ENCODE measurements around the gene TES. TPM values are rescaled to one million over a fixed set of nuclear protein-coding genes. Genes with fewer than 3 reads are reported as not detected.
A peak's percentile ranks its signal among the peaks of the same experiment; 100 is the strongest.

TES gene
- total RNA-seq, 4 donors from 2014 or later, result 115 to 189 (median 146) TPM

GRCh38 chr7:116209561-116210070 is 723 bp upstream of the TES start:
- DNase-seq, result peak in 1 of 2 donors; percentile 13
- Histone ChIP-seq H3K4me3 (no peak overlapping the region), H3K27me3 (no peaks in the 10 kb centered on the region), H3K4me1 (no peaks in the 10 kb centered on the region), H3K36me3 (no peaks in the 10 kb centered on the region), H3K9me3 (no peaks in the 10 kb centered on the region), H3K27ac (peak overlapping the region; percentile 89 to 98)
- TF ChIP-seq, protein P1, sequence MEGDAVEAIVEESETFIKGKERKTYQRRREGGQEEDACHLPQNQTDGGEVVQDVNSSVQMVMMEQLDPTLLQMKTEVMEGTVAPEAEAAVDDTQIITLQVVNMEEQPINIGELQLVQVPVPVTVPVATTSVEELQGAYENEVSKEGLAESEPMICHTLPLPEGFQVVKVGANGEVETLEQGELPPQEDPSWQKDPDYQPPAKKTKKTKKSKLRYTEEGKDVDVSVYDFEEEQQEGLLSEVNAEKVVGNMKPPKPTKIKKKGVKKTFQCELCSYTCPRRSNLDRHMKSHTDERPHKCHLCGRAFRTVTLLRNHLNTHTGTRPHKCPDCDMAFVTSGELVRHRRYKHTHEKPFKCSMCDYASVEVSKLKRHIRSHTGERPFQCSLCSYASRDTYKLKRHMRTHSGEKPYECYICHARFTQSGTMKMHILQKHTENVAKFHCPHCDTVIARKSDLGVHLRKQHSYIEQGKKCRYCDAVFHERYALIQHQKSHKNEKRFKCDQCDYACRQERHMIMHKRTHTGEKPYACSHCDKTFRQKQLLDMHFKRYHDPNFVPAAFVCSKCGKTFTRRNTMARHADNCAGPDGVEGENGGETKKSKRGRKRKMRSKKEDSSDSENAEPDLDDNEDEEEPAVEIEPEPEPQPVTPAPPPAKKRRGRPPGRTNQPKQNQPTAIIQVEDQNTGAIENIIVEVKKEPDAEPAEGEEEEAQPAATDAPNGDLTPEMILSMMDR (IDR thresholded peaks at IDR 0.05), result no peak
- TF ChIP-seq POLR2A (IDR thresholded peaks at IDR 0.05), result no peak
- intact Hi-C loops (cut with DNase I; ENCODE audit: low total_unique reads), result no loop called here

DNA sequence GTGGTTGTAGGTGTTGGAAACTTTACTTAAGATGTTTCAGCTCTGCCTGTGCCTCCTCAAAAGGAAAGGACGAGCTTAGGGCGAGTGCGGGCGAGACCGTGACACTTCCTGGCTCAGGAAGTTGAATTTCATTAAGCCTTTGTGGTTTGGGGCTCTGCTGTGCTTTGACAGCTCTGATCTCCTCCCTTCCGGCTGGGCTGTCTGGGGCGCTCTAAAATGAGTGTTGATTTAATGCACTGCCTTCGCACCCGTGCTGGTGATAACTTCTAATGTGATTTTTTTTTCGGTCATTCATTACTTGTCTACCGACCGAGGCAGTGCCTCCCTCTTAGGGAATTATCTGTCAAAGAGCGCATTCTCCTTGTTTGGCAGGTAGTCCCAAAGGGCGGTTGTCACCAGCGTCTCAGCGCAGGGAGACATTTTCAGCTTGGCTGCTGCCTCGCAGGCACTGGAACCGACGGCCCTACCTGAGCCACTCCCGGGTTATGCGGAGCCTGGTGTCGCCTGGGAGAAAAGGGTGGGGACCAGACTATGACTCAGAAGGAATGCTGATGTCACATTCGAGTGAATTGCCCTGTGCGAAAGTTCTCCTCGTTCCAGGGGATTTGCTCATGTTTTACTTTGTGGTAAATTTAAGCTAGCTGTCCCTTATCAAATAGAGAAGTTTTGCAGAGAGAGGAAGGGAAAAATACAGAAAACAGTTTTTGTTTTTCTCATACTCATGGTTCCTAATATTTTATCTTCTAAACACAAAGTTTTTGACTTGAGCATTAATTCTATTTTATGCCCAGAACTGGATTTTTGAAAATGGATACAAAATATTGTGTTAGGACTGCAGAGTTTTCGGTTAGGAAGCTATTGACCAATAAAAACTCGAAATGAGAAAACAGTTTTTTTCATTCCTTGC is 920 bp downstream of the TES start:
- Histone ChIP-seq H3K27me3 (no peaks in the 10 kb centered on the region), H3K36me3 (no peaks in the 10 kb centered on the region), H3K9me3 (no peaks in the 10 kb centered on the region), H3K4me3 (peak overlapping the region; percentile 55), H3K4me1 (no peaks in the 10 kb centered on the region), H3K27ac (peak overlapping the region; percentile 89 to 98)
- TF ChIP-seq POLR2A (IDR thresholded peaks at IDR 0.05), result peak; percentile 77 to 92
- TF ChIP-seq, protein P1 (IDR thresholded peaks at IDR 0.05), result no peak
- intact Hi-C loops (cut with DNase I; ENCODE audit: low total_unique reads), result no loop called here
- DNase-seq, result peak; percentile 58 to 77

GRCh38 chr7:116211913-116212596 is 1.7 kb downstream of the TES start:
- no peaks in the 10 kb centered on the region for H3K36me3 ChIP-seq
- no peaks in the 10 kb centered on the region for H3K27me3 ChIP-seq
- no peaks in the 10 kb centered on the region for H3K4me1 ChIP-seq
- no peak for DNase-seq
- no peaks in the 10 kb centered on the region for H3K9me3 ChIP-seq
- H3K27ac ChIP-seq, result peak overlapping the region; percentile 89 to 98
- no peak for TF ChIP-seq POLR2A (IDR thresholded peaks at IDR 0.05)
- TF ChIP-seq, protein P1 (IDR thresholded peaks at IDR 0.05), result no peak
- intact Hi-C loops (cut with DNase I; ENCODE audit: low total_unique reads), result no loop called here
- H3K4me3 ChIP-seq, result peak overlapping the region; percentile 55

- no peaks in the 10 kb centered on the region for H3K36me3 ChIP-seq
- no peaks in the 10 kb centered on the region for H3K9me3 ChIP-seq
- intact Hi-C loops (cut with DNase I; ENCODE audit: low total_unique reads), result no loop called here
- peak overlapping the region; percentile 55 for H3K4me3 ChIP-seq
- no peaks in the 10 kb centered on the region for H3K4me1 ChIP-seq
- H3K27ac ChIP-seq, result peak overlapping the region; percentile 89 to 98
- no peaks in the 10 kb centered on the region for H3K27me3 ChIP-seq
- no peak for DNase-seq
- TF ChIP-seq POLR2A (IDR thresholded peaks at IDR 0.05), result no peak
- TF ChIP-seq, protein P1 (IDR thresholded peaks at IDR 0.05), result no peak
Measured at GRCh38 chr7:116212869-116213268, 2.5 kb downstream of the TES start.

All from uterus (tissue), 4 donors.